ENCODE results near the gene GALM.
"Not testable (repeated sequence)": the region's sequence is repeated elsewhere in the genome, so short reads cannot be mapped to it uniquely, and the experiment has no call there.

The GALM gene

DNA sequence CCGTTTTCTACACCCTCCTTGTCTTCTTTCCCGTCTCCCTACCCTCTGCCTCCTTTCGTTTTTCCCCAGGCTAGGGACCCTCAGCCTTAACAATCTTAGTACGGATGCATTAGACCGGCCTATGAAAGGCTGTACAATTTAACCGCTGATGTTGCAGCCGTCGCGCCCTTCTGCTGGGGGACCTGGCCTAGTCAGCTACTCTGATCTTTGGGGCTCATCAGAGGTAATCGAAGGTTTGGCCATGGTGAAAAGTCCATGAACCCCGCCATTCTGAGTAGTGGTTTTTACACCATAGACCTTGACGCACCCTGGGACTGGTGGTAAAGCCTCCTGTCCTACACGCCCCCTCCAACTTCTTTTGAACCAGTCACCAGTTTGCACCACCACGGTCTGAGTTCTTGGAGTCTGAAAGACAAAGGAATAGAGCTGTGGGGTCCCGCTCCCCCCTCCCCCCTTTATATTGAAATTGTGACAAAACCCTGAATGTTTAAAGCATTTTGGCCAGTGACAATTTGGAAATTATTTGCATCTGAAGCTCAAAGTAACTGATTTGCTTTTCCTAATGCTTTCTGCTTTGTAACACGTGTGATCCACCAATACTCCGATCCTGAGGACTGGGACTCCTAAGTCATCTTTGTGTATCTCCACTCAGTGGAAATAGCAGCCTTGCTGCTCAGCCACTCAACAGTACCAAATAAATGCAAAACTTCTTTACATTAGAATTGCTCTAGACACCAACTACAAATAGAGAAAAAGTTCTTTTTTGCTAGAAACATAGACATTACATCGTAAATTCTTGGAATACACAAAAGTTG, 85.9 kb downstream of the GALM start:
- H3K9ac ChIP-seq (ENCODE audit: low read length) = peak overlapping the region; percentile 100
- peak overlapping the region; percentile 85 for H3K27ac ChIP-seq (ENCODE audit: low read depth, low read length)
- peak overlapping the region; percentile 99 for H3K4me3 ChIP-seq (ENCODE audit: low read depth, low read length)
- no peaks in the 10 kb centered on the region for H3K9me3 ChIP-seq (ENCODE audit: control insufficient read depth, insufficient read depth, low read depth, low read length)
- no peaks in the 10 kb centered on the region for H3K27me3 ChIP-seq (ENCODE audit: control insufficient read depth, insufficient read depth, low read length)
- H3K4me1 ChIP-seq (ENCODE audit: control insufficient read depth, insufficient read depth, low read length) = peaks cover 18% of the 10 kb centered on the region
- H3K36me3 ChIP-seq (ENCODE audit: control insufficient read depth, insufficient read depth, low read length) = peaks cover 37% of the 10 kb centered on the region

DNA sequence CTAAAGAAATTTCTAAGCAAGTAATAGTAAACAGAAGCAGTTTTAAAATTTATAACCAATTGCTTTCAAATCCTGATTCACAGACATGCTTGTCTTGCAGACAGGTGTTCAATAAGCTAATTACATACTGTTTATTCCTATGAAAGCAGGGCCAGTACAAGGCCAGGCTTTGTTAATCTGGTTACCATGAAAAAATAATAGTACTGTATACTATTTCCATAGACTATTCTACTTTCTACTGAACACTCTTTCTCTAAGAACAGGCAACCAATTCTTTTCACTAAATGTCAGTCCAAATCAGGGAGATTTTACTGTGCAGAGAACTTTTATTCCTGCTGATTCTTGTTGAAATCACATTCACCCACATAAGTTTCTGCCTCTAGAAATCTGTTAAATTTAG, 88.1 kb downstream of the GALM start:
- no peak overlapping the region for H3K9ac ChIP-seq (ENCODE audit: low read length)
- H3K4me1 ChIP-seq (ENCODE audit: control insufficient read depth, insufficient read depth, low read length) = peaks cover 8% of the 10 kb centered on the region
- no peaks in the 10 kb centered on the region for H3K27me3 ChIP-seq (ENCODE audit: control insufficient read depth, insufficient read depth, low read length)
- H3K27ac ChIP-seq (ENCODE audit: low read depth, low read length) = no peak overlapping the region
- H3K36me3 ChIP-seq (ENCODE audit: control insufficient read depth, insufficient read depth, low read length) = peaks cover 15% of the 10 kb centered on the region
- no peak overlapping the region for H3K4me3 ChIP-seq (ENCODE audit: low read depth, low read length)
- H3K9me3 ChIP-seq (ENCODE audit: control insufficient read depth, insufficient read depth, low read depth, low read length) = no peaks in the 10 kb centered on the region

GRCh38 chr2:38754506-38754905, 88.6 kb downstream of the GALM start:
- H3K4me3 ChIP-seq (ENCODE audit: low read depth, low read length) = no peak overlapping the region
- no peak overlapping the region for H3K27ac ChIP-seq (ENCODE audit: low read depth, low read length)
- H3K9ac ChIP-seq (ENCODE audit: low read length) = no peak overlapping the region
- H3K27me3 ChIP-seq (ENCODE audit: control insufficient read depth, insufficient read depth, low read length) = no peaks in the 10 kb centered on the region
- H3K4me1 ChIP-seq (ENCODE audit: control insufficient read depth, insufficient read depth, low read length) = peaks cover 8% of the 10 kb centered on the region
- peaks cover 10% of the 10 kb centered on the region for H3K36me3 ChIP-seq (ENCODE audit: control insufficient read depth, insufficient read depth, low read length)
- no peaks in the 10 kb centered on the region for H3K9me3 ChIP-seq (ENCODE audit: control insufficient read depth, insufficient read depth, low read depth, low read length)

- not testable (repeated sequence) for H3K4me3 ChIP-seq (ENCODE audit: low read depth, low read length); H3K9me3 ChIP-seq (ENCODE audit: control insufficient read depth, insufficient read depth, low read depth, low read length); H3K36me3 ChIP-seq (ENCODE audit: control insufficient read depth, insufficient read depth, low read length); H3K9ac ChIP-seq (ENCODE audit: low read length); H3K27me3 ChIP-seq (ENCODE audit: control insufficient read depth, insufficient read depth, low read length); H3K4me1 ChIP-seq (ENCODE audit: control insufficient read depth, insufficient read depth, low read length); H3K27ac ChIP-seq (ENCODE audit: low read depth, low read length)
These were observed 90.0 kb downstream of the GALM start for GRCh38 chr2:38755891-38756290.

- no peak overlapping the region for H3K9ac ChIP-seq (ENCODE audit: low read length)
- H3K27ac ChIP-seq (ENCODE audit: low read depth, low read length) = no peak overlapping the region
- no peak overlapping the region for H3K4me3 ChIP-seq (ENCODE audit: low read depth, low read length)
- H3K36me3 ChIP-seq (ENCODE audit: control insufficient read depth, insufficient read depth, low read length) = no peaks in the 10 kb centered on the region
- H3K4me1 ChIP-seq (ENCODE audit: control insufficient read depth, insufficient read depth, low read length) = no peaks in the 10 kb centered on the region
- H3K9me3 ChIP-seq (ENCODE audit: control insufficient read depth, insufficient read depth, low read depth, low read length) = no peaks in the 10 kb centered on the region
- no peaks in the 10 kb centered on the region for H3K27me3 ChIP-seq (ENCODE audit: control insufficient read depth, insufficient read depth, low read length)
These were observed 97.3 kb downstream of the GALM start for GRCh38 chr2:38763228-38763627.

DNA sequence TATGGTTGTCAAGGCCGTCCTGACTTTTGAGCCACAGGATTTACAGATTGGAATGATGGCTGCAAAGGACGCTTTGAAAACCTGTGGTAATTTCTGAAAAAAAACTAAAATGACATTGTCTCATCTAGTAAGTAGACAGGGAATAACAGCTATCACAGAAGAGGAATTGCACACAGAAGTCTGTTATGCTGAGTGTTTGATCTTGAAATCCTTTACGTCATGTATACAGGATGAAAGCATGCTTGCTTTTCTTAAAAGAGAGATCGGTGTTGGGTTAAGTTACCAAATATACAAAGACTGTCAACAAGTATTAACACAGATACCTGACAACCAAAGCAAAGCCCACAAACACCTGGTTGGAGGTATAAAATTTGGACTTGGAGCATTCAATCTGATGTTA, 97.8 kb downstream of the GALM start:
- H3K9ac ChIP-seq (ENCODE audit: low read length) = no peak overlapping the region
- no peaks in the 10 kb centered on the region for H3K27me3 ChIP-seq (ENCODE audit: control insufficient read depth, insufficient read depth, low read length)
- H3K36me3 ChIP-seq (ENCODE audit: control insufficient read depth, insufficient read depth, low read length) = no peaks in the 10 kb centered on the region
- no peak overlapping the region for H3K4me3 ChIP-seq (ENCODE audit: low read depth, low read length)
- no peak overlapping the region for H3K27ac ChIP-seq (ENCODE audit: low read depth, low read length)
- H3K9me3 ChIP-seq (ENCODE audit: control insufficient read depth, insufficient read depth, low read depth, low read length) = no peaks in the 10 kb centered on the region
- no peaks in the 10 kb centered on the region for H3K4me1 ChIP-seq (ENCODE audit: control insufficient read depth, insufficient read depth, low read length)

DNA sequence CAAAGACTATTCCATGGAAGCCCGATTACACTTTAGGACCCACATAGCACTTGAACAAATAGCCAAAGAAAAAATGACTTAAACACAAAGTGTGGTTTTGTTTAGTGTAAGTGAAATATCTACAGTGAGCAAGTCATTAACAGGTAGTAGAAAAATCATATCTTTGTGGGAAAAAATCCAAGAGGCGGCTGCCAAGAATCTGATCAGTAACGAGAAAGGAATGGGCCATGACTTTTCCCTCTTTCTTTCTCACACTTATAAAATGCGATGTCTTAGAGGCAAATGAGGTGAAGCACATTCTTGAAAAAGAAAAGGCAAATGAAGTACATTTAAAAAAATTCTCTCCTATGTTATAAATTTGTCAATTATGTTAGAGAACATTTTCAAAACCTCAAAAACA, 99.2 kb downstream of the GALM start:
- no peak overlapping the region for H3K4me3 ChIP-seq (ENCODE audit: low read depth, low read length)
- no peak overlapping the region for H3K9ac ChIP-seq (ENCODE audit: low read length)
- H3K4me1 ChIP-seq (ENCODE audit: control insufficient read depth, insufficient read depth, low read length) = no peaks in the 10 kb centered on the region
- H3K27me3 ChIP-seq (ENCODE audit: control insufficient read depth, insufficient read depth, low read length) = no peaks in the 10 kb centered on the region
- no peaks in the 10 kb centered on the region for H3K9me3 ChIP-seq (ENCODE audit: control insufficient read depth, insufficient read depth, low read depth, low read length)
- H3K36me3 ChIP-seq (ENCODE audit: control insufficient read depth, insufficient read depth, low read length) = no peaks in the 10 kb centered on the region
- H3K27ac ChIP-seq (ENCODE audit: low read depth, low read length) = no peak overlapping the region

GRCh38 chr2:38765551-38765950, 99.6 kb downstream of the GALM start:
- Histone ChIP-seq H3K4me3 (ENCODE audit: low read depth, low read length) (no peak overlapping the region), H3K36me3 (ENCODE audit: control insufficient read depth, insufficient read depth, low read length) (no peaks in the 10 kb centered on the region), H3K9ac (ENCODE audit: low read length) (no peak overlapping the region), H3K27ac (ENCODE audit: low read depth, low read length) (no peak overlapping the region), H3K9me3 (ENCODE audit: control insufficient read depth, insufficient read depth, low read depth, low read length) (no peaks in the 10 kb centered on the region), H3K4me1 (ENCODE audit: control insufficient read depth, insufficient read depth, low read length) (no peaks in the 10 kb centered on the region), H3K27me3 (ENCODE audit: control insufficient read depth, insufficient read depth, low read length) (no peaks in the 10 kb centered on the region)

DNA sequence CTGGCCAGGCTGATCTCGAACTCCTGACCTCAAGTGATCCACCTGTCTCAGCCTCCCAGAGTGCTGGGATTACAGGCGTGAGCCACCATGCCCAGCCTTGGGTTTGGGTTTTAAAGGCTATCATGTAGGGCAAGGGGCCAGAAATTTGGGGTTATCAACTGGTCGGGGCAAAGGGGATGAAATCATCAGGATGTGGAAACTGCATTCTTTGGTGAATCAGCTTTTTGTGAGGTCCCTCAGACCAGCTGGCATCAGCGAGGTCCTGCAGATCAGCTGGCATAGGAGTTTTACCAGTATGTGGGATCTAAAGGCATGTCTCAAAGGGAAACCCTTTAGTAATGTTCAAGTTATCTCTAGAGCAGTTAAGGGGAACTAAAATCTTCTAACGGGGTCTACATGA, 105.7 kb downstream of the GALM start:
- Histone ChIP-seq H3K4me1 (ENCODE audit: control insufficient read depth, insufficient read depth, low read length) (no peaks in the 10 kb centered on the region), H3K36me3 (ENCODE audit: control insufficient read depth, insufficient read depth, low read length) (no peaks in the 10 kb centered on the region), H3K27ac (ENCODE audit: low read depth, low read length) (no peak overlapping the region), H3K9ac (ENCODE audit: low read length) (no peak overlapping the region), H3K27me3 (ENCODE audit: control insufficient read depth, insufficient read depth, low read length) (no peaks in the 10 kb centered on the region), H3K9me3 (ENCODE audit: control insufficient read depth, insufficient read depth, low read depth, low read length) (no peaks in the 10 kb centered on the region), H3K4me3 (ENCODE audit: low read depth, low read length) (no peak overlapping the region)

GRCh38 chr2:38775097-38775920, 109.4 kb downstream of the GALM start:
- H3K9me3 ChIP-seq (ENCODE audit: control insufficient read depth, insufficient read depth, low read depth, low read length) = no peaks in the 10 kb centered on the region
- H3K27ac ChIP-seq (ENCODE audit: low read depth, low read length) = no peak overlapping the region

GRCh38 chr2:38775921-38776225, 110.0 kb downstream of the GALM start:
- Histone ChIP-seq H3K9ac (ENCODE audit: low read length) (no peak overlapping the region), H3K27me3 (ENCODE audit: control insufficient read depth, insufficient read depth, low read length) (no peaks in the 10 kb centered on the region), H3K4me1 (ENCODE audit: control insufficient read depth, insufficient read depth, low read length) (no peaks in the 10 kb centered on the region)

More at GRCh38 chr2:38775097-38775920, 109.4 kb downstream of the GALM start:
- Histone ChIP-seq H3K36me3 (ENCODE audit: control insufficient read depth, insufficient read depth, low read length) (peaks cover 2% of the 10 kb centered on the region), H3K27me3 (ENCODE audit: control insufficient read depth, insufficient read depth, low read length) (no peaks in the 10 kb centered on the region), H3K9ac (ENCODE audit: low read length) (no peak overlapping the region), H3K4me3 (ENCODE audit: low read depth, low read length) (no peak overlapping the region), H3K4me1 (ENCODE audit: control insufficient read depth, insufficient read depth, low read length) (no peaks in the 10 kb centered on the region)

More at GRCh38 chr2:38775921-38776225, 110.0 kb downstream of the GALM start:
- Histone ChIP-seq H3K36me3 (ENCODE audit: control insufficient read depth, insufficient read depth, low read length) (peaks cover 4% of the 10 kb centered on the region), H3K4me3 (ENCODE audit: low read depth, low read length) (no peak overlapping the region), H3K27ac (ENCODE audit: low read depth, low read length) (no peak overlapping the region), H3K9me3 (ENCODE audit: control insufficient read depth, insufficient read depth, low read depth, low read length) (no peaks in the 10 kb centered on the region)

All from HUES6 (cell line).